Glutamatergic neuron (in vitro differentiated cells): ENCODE results near the gene PPP4R2. TPM values are rescaled to one million over a fixed set of nuclear protein-coding genes. Genes with fewer than 3 reads are reported as not detected.

ENCODE experiments used
- DNase-seq: peaks from one replicate; pipeline ENCODE4 v3.0.0; 2022
- H3K27ac Mint-ChIP-seq: one replicate; pipeline ENCODE4 v1.8.0; 2020; ENCODE audit warnings: mild to moderate bottlenecking, mixed read lengths, inconsistent platforms; ENCODE audit not compliant: unreplicated experiment
- H3K27me3 Mint-ChIP-seq: one replicate; pipeline ENCODE4 v1.8.0; 2020; ENCODE audit warnings: mild to moderate bottlenecking, moderate library complexity, mixed read lengths, inconsistent platforms; ENCODE audit not compliant: unreplicated experiment
- H3K36me3 Mint-ChIP-seq: one replicate; pipeline ENCODE4 v1.8.0; 2020; ENCODE audit warnings: mild to moderate bottlenecking, mixed read lengths, inconsistent platforms; ENCODE audit not compliant: unreplicated experiment
- H3K4me1 Mint-ChIP-seq: one replicate; pipeline ENCODE4 v1.8.0; 2020; ENCODE audit warnings: mild to moderate bottlenecking, low read depth, mixed read lengths, inconsistent platforms; ENCODE audit not compliant: unreplicated experiment
- H3K4me3 Mint-ChIP-seq: one replicate; pipeline ENCODE4 v1.8.0; 2020; ENCODE audit warnings: mild to moderate bottlenecking, mixed read lengths, inconsistent platforms; ENCODE audit not compliant: unreplicated experiment
- H3K9me3 Mint-ChIP-seq: one replicate; pipeline ENCODE4 v1.8.0; 2020; ENCODE audit warnings: mild to moderate bottlenecking, moderate library complexity, mixed read lengths, inconsistent platforms; ENCODE audit not compliant: unreplicated experiment
- CTCF ChIP-seq: fragments of 200-600 bp; sonication (generic); IDR thresholded peaks from one replicate; pipeline ENCODE4 v1.5.0; 2021; ENCODE audit not compliant: partially characterized antibody, unreplicated experiment
- total RNA-seq: library from RNA; stranded (reverse); fragmentation: NEBNext Ultra II Directional; extraction: Animal tissue kit (Norgen Biotek cat#: 25700); gene quantifications from one replicate; pipeline ENCODE4 v1.2.1, GENCODE V29; 2021; ENCODE audit not compliant: unreplicated experiment

The PPP4R2 gene
- total RNA-seq, 1 donor from 2014 or later: 77.9 TPM

- no peak for TF ChIP-seq CTCF
- H3K27ac Mint-ChIP-seq: no peak overlapping the region
- no peaks in the 10 kb centered on the region for H3K27me3 Mint-ChIP-seq
- peaks cover 3% of the 10 kb centered on the region for H3K9me3 Mint-ChIP-seq
- H3K4me3 Mint-ChIP-seq: no peak overlapping the region
- peaks cover 5% of the 10 kb centered on the region for H3K4me1 Mint-ChIP-seq
- no peak for DNase-seq
- H3K36me3 Mint-ChIP-seq: no peaks in the 10 kb centered on the region
These were observed 22.3 kb downstream of the PPP4R2 start for GRCh38 chr3:73018790-73019441.

DNA sequence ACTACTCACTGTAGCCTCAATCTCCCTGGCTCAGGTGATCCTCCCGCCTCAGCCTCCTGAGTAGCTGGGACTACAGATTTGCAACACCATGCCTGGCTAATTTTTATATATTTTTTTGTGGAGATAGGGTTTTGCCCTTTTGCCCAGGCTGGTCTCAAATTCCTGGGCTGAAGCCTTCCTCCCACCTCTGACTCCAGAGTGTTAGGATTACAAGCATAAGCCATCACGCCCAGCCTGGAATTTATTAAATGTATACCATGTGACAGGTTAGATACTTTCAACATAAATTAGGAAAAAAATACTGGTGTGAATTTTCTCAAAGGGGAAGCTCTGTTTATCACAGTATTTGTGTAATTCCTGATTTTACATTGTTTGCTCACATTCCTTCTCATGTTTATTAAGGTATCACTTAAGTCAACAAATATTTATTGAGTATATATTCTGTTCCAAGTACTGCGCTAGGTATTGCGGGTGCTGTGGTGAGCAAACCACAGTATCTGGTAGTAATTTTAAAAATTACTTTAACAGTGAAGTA lies 24.8 kb downstream of the PPP4R2 start:
- Mint-ChIP-seq H3K4me3 (no peak overlapping the region), H3K4me1 (peaks cover 9% of the 10 kb centered on the region), H3K36me3 (no peaks in the 10 kb centered on the region), H3K27ac (no peak overlapping the region), H3K27me3 (peaks cover 1% of the 10 kb centered on the region), H3K9me3 (peaks cover 4% of the 10 kb centered on the region)
- no peak for DNase-seq
- TF ChIP-seq CTCF: no peak

GRCh38 chr3:73024836-73025235 lies 28.2 kb downstream of the PPP4R2 start:
- no peak overlapping the region for H3K27ac Mint-ChIP-seq
- H3K9me3 Mint-ChIP-seq: peaks cover 4% of the 10 kb centered on the region
- DNase-seq: no peak
- no peak overlapping the region for H3K4me3 Mint-ChIP-seq
- no peak for TF ChIP-seq CTCF
- peaks cover 9% of the 10 kb centered on the region for H3K4me1 Mint-ChIP-seq
- no peaks in the 10 kb centered on the region for H3K36me3 Mint-ChIP-seq
- H3K27me3 Mint-ChIP-seq: peaks cover 1% of the 10 kb centered on the region

- H3K9me3 Mint-ChIP-seq: peaks cover 2% of the 10 kb centered on the region
- no peak for TF ChIP-seq CTCF
- no peak overlapping the region for H3K4me3 Mint-ChIP-seq
- no peaks in the 10 kb centered on the region for H3K36me3 Mint-ChIP-seq
- no peak for DNase-seq
- H3K27ac Mint-ChIP-seq: no peak overlapping the region
- H3K4me1 Mint-ChIP-seq: peaks cover 9% of the 10 kb centered on the region
- H3K27me3 Mint-ChIP-seq: peaks cover 1% of the 10 kb centered on the region
These were observed 29.6 kb downstream of the PPP4R2 start for GRCh38 chr3:73026111-73026759.

GRCh38 chr3:73026760-73027113 lies 30.1 kb downstream of the PPP4R2 start:
- peaks cover 9% of the 10 kb centered on the region for H3K4me1 Mint-ChIP-seq
- H3K27me3 Mint-ChIP-seq: peaks cover 1% of the 10 kb centered on the region
- peaks cover 2% of the 10 kb centered on the region for H3K9me3 Mint-ChIP-seq
- TF ChIP-seq CTCF: no peak
- H3K27ac Mint-ChIP-seq: no peak overlapping the region
- DNase-seq: no peak
- no peak overlapping the region for H3K4me3 Mint-ChIP-seq
- no peaks in the 10 kb centered on the region for H3K36me3 Mint-ChIP-seq
